HEK293 (cell line): ENCODE results near the gene STYK1.

Experiments used
- CTCF ChIA-PET: fragments of 350-600 bp; formaldehyde crosslinking; extraction: SDS; loops from one replicate; lab custom pipeline; 2021; ENCODE audit warnings: antibody characterized with exemption; lab: Yijun Ruan, JAX
- POLR2A ChIA-PET: fragments of 300-600 bp; formaldehyde crosslinking; extraction: SDS; loops from one replicate; lab custom pipeline; 2020; ENCODE audit warnings: antibody characterized with exemption, inconsistent platforms; lab: Yijun Ruan, JAX
- H3K27ac ChIP-seq: fragments of 200-500 bp; sonication (Bioruptor generic); 2 replicates; pipeline ENCODE4 v1.5.1; 2014; ENCODE audit warnings: low read depth, low read length, control low read depth, inconsistent platforms; ENCODE audit errors: extremely low read depth
- H3K36me3 ChIP-seq, 2 experiments: fragments of 200-500 bp in 1 of 2; sonication (Bioruptor generic) in 1 of 2; 1 replicate in 1 of 2; 2 replicates in 1 of 2; pipeline ENCODE4 v1.5.1; 2014 to 2017; ENCODE audit warnings: inconsistent platforms in 2 of 2, low read length in 2 of 2; ENCODE audit not compliant: control insufficient read depth in 2 of 2, insufficient read depth in 1 of 2
- H3K4me1 ChIP-seq: fragments of 200-500 bp; sonication (Bioruptor generic); 2 replicates; pipeline ENCODE4 v1.5.1; 2014; ENCODE audit warnings: mild to moderate bottlenecking, low read length, inconsistent platforms; ENCODE audit not compliant: control insufficient read depth, insufficient read depth
- H3K4me3 ChIP-seq: 2 replicates; pipeline ENCODE4 v1.5.1; 2011; ENCODE audit warnings: low read depth, mild to moderate bottlenecking, control low read depth, low read length, moderate library complexity
- H3K9me3 ChIP-seq: fragments of 200-500 bp; sonication (Bioruptor generic); 2 replicates; pipeline ENCODE4 v1.5.1; 2014; ENCODE audit warnings: low read depth, low read length, inconsistent platforms; ENCODE audit not compliant: control insufficient read depth, insufficient read depth
- GFI1B ChIP-seq: fragments of 450-650 bp; formaldehyde crosslinking; IDR thresholded peaks from 2 replicates; pipeline ENCODE4 v1.5.1; 2016; ENCODE audit warnings: missing biosample characterization, missing genetic modification characterization
- GLI4 ChIP-seq: fragments of 450-650 bp; formaldehyde crosslinking; IDR thresholded peaks from 2 replicates; pipeline ENCODE4 v1.5.1; 2016; ENCODE audit warnings: missing biosample characterization, missing genetic modification characterization
- INSM2 ChIP-seq: fragments of 450-650 bp; formaldehyde crosslinking; IDR thresholded peaks from 2 replicates; pipeline ENCODE4 v1.5.1; 2016; ENCODE audit warnings: missing biosample characterization, missing genetic modification characterization
- PATZ1 ChIP-seq: fragments of 450-650 bp; formaldehyde crosslinking; IDR thresholded peaks from 2 replicates; pipeline ENCODE4 v1.5.1; 2016; ENCODE audit warnings: missing biosample characterization, missing genetic modification characterization
- PRDM1 ChIP-seq: fragments of 450-650 bp; formaldehyde crosslinking; IDR thresholded peaks from 2 replicates; pipeline ENCODE4; 2016; ENCODE audit warnings: missing biosample characterization, missing genetic modification characterization
- PRDM6 ChIP-seq: fragments of 450-650 bp; formaldehyde crosslinking; IDR thresholded peaks from 2 replicates; pipeline ENCODE4 v1.5.1; 2017; ENCODE audit warnings: missing biosample characterization, missing genetic modification characterization
- TCF7L2 ChIP-seq: IDR thresholded peaks from 2 replicates; pipeline ENCODE4 v1.6.1; 2011; ENCODE audit warnings: low read depth, mild to moderate bottlenecking, inconsistent platforms, low read length, moderate library complexity, borderline replicate concordance
- WT1 ChIP-seq: fragments of 450-650 bp; formaldehyde crosslinking; IDR thresholded peaks from 2 replicates; pipeline ENCODE4 v1.5.1; 2016; ENCODE audit warnings: missing biosample characterization, missing genetic modification characterization
- ZBTB10 ChIP-seq: fragments of 450-650 bp; formaldehyde crosslinking; IDR thresholded peaks from 2 replicates; pipeline ENCODE4 v1.5.1; 2016; ENCODE audit warnings: missing biosample characterization, missing genetic modification characterization
- ZBTB17 ChIP-seq: fragments of 450-650 bp; formaldehyde crosslinking; IDR thresholded peaks from 2 replicates; pipeline ENCODE4 v1.5.1; 2016; ENCODE audit warnings: missing biosample characterization, missing genetic modification characterization
- ZNF133 ChIP-seq: fragments of 450-650 bp; formaldehyde crosslinking; IDR thresholded peaks from 2 replicates; pipeline ENCODE4 v1.5.1; 2016; ENCODE audit warnings: missing biosample characterization, missing genetic modification characterization
- ZNF174 ChIP-seq: fragments of 450-650 bp; formaldehyde crosslinking; IDR thresholded peaks from 2 replicates; pipeline ENCODE4 v1.5.0; 2017; ENCODE audit warnings: missing biosample characterization, mild to moderate bottlenecking, missing genetic modification characterization
- ZNF24 ChIP-seq: fragments of 450-650 bp; formaldehyde crosslinking; IDR thresholded peaks from 2 replicates; pipeline ENCODE4 v1.5.1; 2016; ENCODE audit warnings: missing biosample characterization, missing genetic modification characterization
- ZNF266 ChIP-seq: fragments of 450-650 bp; formaldehyde crosslinking; IDR thresholded peaks from 2 replicates; pipeline ENCODE4 v1.5.1; 2016; ENCODE audit warnings: missing biosample characterization, missing genetic modification characterization, low read depth
- ZNF350 ChIP-seq: fragments of 450-650 bp; formaldehyde crosslinking; IDR thresholded peaks from 2 replicates; pipeline ENCODE4 v1.5.0; 2017; ENCODE audit warnings: missing biosample characterization, mild to moderate bottlenecking, missing genetic modification characterization
- ZNF449 ChIP-seq: fragments of 450-650 bp; formaldehyde crosslinking; IDR thresholded peaks from 2 replicates; pipeline ENCODE4 v1.5.1; 2017; ENCODE audit warnings: missing biosample characterization, mild to moderate bottlenecking, missing genetic modification characterization, moderate library complexity
- ZNF473 ChIP-seq: fragments of 450-650 bp; formaldehyde crosslinking; IDR thresholded peaks from 2 replicates; pipeline ENCODE4 v1.5.1; 2017; ENCODE audit warnings: missing biosample characterization, missing genetic modification characterization
- ZNF521 ChIP-seq: fragments of 450-650 bp; formaldehyde crosslinking; IDR thresholded peaks from 2 replicates; pipeline ENCODE4 v1.5.1; 2017; ENCODE audit warnings: missing biosample characterization, mild to moderate bottlenecking, missing genetic modification characterization
- ZNF596 ChIP-seq: fragments of 450-650 bp; IDR thresholded peaks from 2 replicates; pipeline ENCODE4 v1.5.0; 2018; ENCODE audit warnings: missing biosample characterization, mild to moderate bottlenecking, missing genetic modification characterization, moderate library complexity
- ZNF600 ChIP-seq: fragments of 450-650 bp; formaldehyde crosslinking; IDR thresholded peaks from 2 replicates; pipeline ENCODE4 v1.5.1; 2016; ENCODE audit warnings: missing biosample characterization, missing genetic modification characterization
- ZNF626 ChIP-seq: fragments of 450-650 bp; sonication (Bioruptor Pico); formaldehyde crosslinking; IDR thresholded peaks from 2 replicates; pipeline ENCODE4 v1.5.1; 2018; ENCODE audit warnings: missing biosample characterization, missing genetic modification characterization, inconsistent platforms
- ZNF768 ChIP-seq: fragments of 450-650 bp; formaldehyde crosslinking; IDR thresholded peaks from 2 replicates; pipeline ENCODE4 v1.5.1; 2018; ENCODE audit warnings: missing biosample characterization, mild to moderate bottlenecking, missing genetic modification characterization
- ZNF777 ChIP-seq: fragments of 450-650 bp; formaldehyde crosslinking; IDR thresholded peaks from 2 replicates; pipeline ENCODE4 v1.5.1; 2017; ENCODE audit warnings: missing biosample characterization, missing genetic modification characterization, borderline replicate concordance
- ZNF791 ChIP-seq: fragments of 450-650 bp; formaldehyde crosslinking; IDR thresholded peaks from 2 replicates; pipeline ENCODE4 v1.5.1; 2016; ENCODE audit warnings: missing biosample characterization, missing genetic modification characterization
- ZSCAN16 ChIP-seq: fragments of 450-650 bp; formaldehyde crosslinking; IDR thresholded peaks from 2 replicates; pipeline ENCODE4 v1.5.1; 2016; ENCODE audit warnings: missing biosample characterization, missing genetic modification characterization
- ZXDB ChIP-seq: fragments of 450-650 bp; formaldehyde crosslinking; IDR thresholded peaks from 2 replicates; pipeline ENCODE4 v1.5.1; 2016; ENCODE audit warnings: missing biosample characterization, missing genetic modification characterization

STYK1 gene

GRCh38 chr12:10718279-10718821, 44.5 kb upstream of the STYK1 start:
- Histone ChIP-seq H3K36me3 (peaks cover 22 to 29% of the 10 kb centered on the region in 2 experiments), H3K27ac (no peak overlapping the region), H3K9me3 (no peaks in the 10 kb centered on the region), H3K4me1 (peaks cover 36% of the 10 kb centered on the region), H3K4me3 (peak overlapping the region; percentile 6)
- TF ChIP-seq ZNF449 (no peak), ZNF600 (tag by site-specific recombination) (0 out of 2 replicates have a peak, but pooled peaks have one; percentile 44), INSM2 (tag by site-specific recombination) (no peak), PRDM6 (tag by site-specific recombination) (peak; percentile 19; the same call in 1 of the 2 replicates), ZNF521 (tag by site-specific recombination) (no peak), ZNF777 (tag by site-specific recombination) (no peak), GFI1B (peak; percentile 88), PATZ1 (peak; percentile 46; the same call in 1 of the 2 replicates), TCF7L2 (no peak), ZSCAN16 (tag by site-specific recombination) (peak; percentile 99), ZXDB (peak; percentile 30; the same call in 1 of the 2 replicates), ZBTB17 (tag by site-specific recombination) (peak; percentile 12; the same call in 1 of the 2 replicates), WT1 (tag by site-specific recombination) (peak; percentile 18), GLI4 (tag by site-specific recombination) (no peak)
- ChIA-PET CTCF (interaction anchor here (0.5 to 2.3 kb wide), 2 partner anchors 16 to 32 kb away, joined by 3 to 11 read pairs; no protein-coding TSS in a partner anchor), POLR2A (no interaction called here)

- Histone ChIP-seq H3K27ac (peak overlapping the region; percentile 66), H3K4me3 (peak overlapping the region; percentile 18), H3K9me3 (no peaks in the 10 kb centered on the region), H3K36me3 (peaks cover 30 to 39% of the 10 kb centered on the region in 2 experiments), H3K4me1 (peaks cover 36% of the 10 kb centered on the region)
- CTCF ChIA-PET: interaction anchor here (0.9 to 1.0 kb wide), 2 partner anchors 32 to 33 kb away, joined by 3 to 4 read pairs; no protein-coding TSS in a partner anchor
- POLR2A ChIA-PET: interaction anchor here (0.5 to 1.6 kb wide), 5 partner anchors 9 to 505 kb away, joined by 3 to 4 read pairs (median 3); partner anchors contain the start of genes GABARAPL1 and MAGOHB
- TF ChIP-seq ZNF133: no peak
- no peak for TF ChIP-seq ZNF791
- no peak for TF ChIP-seq ZNF596 (tag by site-specific recombination)
- TF ChIP-seq PRDM1 (tag by site-specific recombination): peak; percentile 78
- no peak for TF ChIP-seq ZSCAN16 (tag by site-specific recombination)
- no peak for TF ChIP-seq ZNF626 (tag by site-specific recombination)
- peak; percentile 47; the same call in 1 of the 2 replicates for TF ChIP-seq ZBTB17 (tag by site-specific recombination)
- TF ChIP-seq ZBTB10 (tag by site-specific recombination): no peak
- no peak for TF ChIP-seq ZNF174 (tag by site-specific recombination)
- no peak for TF ChIP-seq ZNF473 (tag by site-specific recombination)
- TF ChIP-seq ZNF350 (tag by site-specific recombination): no peak
- TF ChIP-seq ZNF521 (tag by site-specific recombination): no peak
- no peak for TF ChIP-seq ZNF266 (tag by site-specific recombination)
- TF ChIP-seq ZNF768 (tag by site-specific recombination): no peak
- TF ChIP-seq ZNF24 (tag by site-specific recombination): no peak
These were observed 43.6 kb upstream of the STYK1 start for GRCh38 chr12:10717410-10717809.
